SK-N-SH treated with all-trans-retinoic acid at 6 μM for 48 hours (cell line): ENCODE measurements around the gene KCNK5.

Source experiments
- ATAC-seq: fragments of 200-7000 bp; cut with Tn5 transposase; 3 replicates; pipeline ENCODE4 v1.9.1; 2020; ENCODE audit warnings: mild to moderate bottlenecking, moderate library complexity
- ARNTL ChIP-seq: fragments of 450-650 bp; formaldehyde crosslinking; IDR thresholded peaks from 2 replicates; pipeline ENCODE4 v1.5.0; 2020; ENCODE audit warnings: low read depth, mild to moderate bottlenecking, moderate library complexity, borderline replicate concordance
- BACH2 ChIP-seq: fragments of 250-450 bp; sonication (Bioruptor Pico); IDR thresholded peaks from 2 replicates; pipeline ENCODE4 v1.9.0; 2021; ENCODE audit warnings: mild to moderate bottlenecking, borderline replicate concordance
- CREB5 ChIP-seq: fragments of 250-450 bp; sonication (Bioruptor Pico); IDR thresholded peaks from 2 replicates; pipeline ENCODE4 v1.5.1; 2020; ENCODE audit warnings: low read depth, mild to moderate bottlenecking, moderate library complexity
- CSRNP3 ChIP-seq: fragments of 250-450 bp; sonication (Bioruptor Pico); IDR thresholded peaks from 2 replicates; pipeline ENCODE4 v1.5.1; 2021; ENCODE audit warnings: mild to moderate bottlenecking, moderate library complexity
- GLIS3 ChIP-seq: fragments of 250-450 bp; sonication (Bioruptor Pico); IDR thresholded peaks from 2 replicates; pipeline ENCODE4 v1.5.0; 2020; ENCODE audit warnings: mild to moderate bottlenecking, moderate library complexity
- ISL1 ChIP-seq: fragments of 250-450 bp; sonication (Bioruptor Pico); IDR thresholded peaks from 2 replicates; pipeline ENCODE4 v2.1.2; 2022; ENCODE audit warnings: mild to moderate bottlenecking, moderate library complexity
- OSR1 ChIP-seq: fragments of 250-450 bp; sonication (Bioruptor Pico); IDR thresholded peaks from 2 replicates; pipeline ENCODE4 v1.8.0; 2022; ENCODE audit warnings: moderate library complexity, mild to moderate bottlenecking, inconsistent platforms
- PATZ1 ChIP-seq: fragments of 250-450 bp; sonication (Bioruptor Pico); IDR thresholded peaks from 2 replicates; pipeline ENCODE4 v1.8.0; 2020; ENCODE audit warnings: mild to moderate bottlenecking, moderate library complexity, borderline replicate concordance
- POU6F1 ChIP-seq: fragments of 250-450 bp; sonication (Bioruptor Pico); IDR thresholded peaks from 2 replicates; pipeline ENCODE4 v1.8.0; 2021; ENCODE audit warnings: low read depth, mild to moderate bottlenecking, moderate library complexity, borderline replicate concordance
- PPARA ChIP-seq: fragments of 250-450 bp; sonication (Bioruptor Pico); IDR thresholded peaks from 2 replicates; pipeline ENCODE4 v1.5.0; 2020; ENCODE audit warnings: mild to moderate bottlenecking, borderline replicate concordance
- RARB ChIP-seq: fragments of 250-450 bp; sonication (Bioruptor Pico); IDR thresholded peaks from 2 replicates; pipeline ENCODE4 v1.8.0; 2021; ENCODE audit warnings: mild to moderate bottlenecking, moderate library complexity
- SNAI2 ChIP-seq: fragments of 250-450 bp; sonication (Bioruptor Pico); IDR thresholded peaks from 2 replicates; pipeline ENCODE4 v1.5.0; 2020; ENCODE audit warnings: mild to moderate bottlenecking, moderate library complexity
- TCF4 ChIP-seq: fragments of 250-450 bp; sonication (Bioruptor Pico); IDR thresholded peaks from 2 replicates; pipeline ENCODE4 v1.8.0; 2021; ENCODE audit warnings: mild to moderate bottlenecking, moderate library complexity, borderline replicate concordance
- ZC3H10 ChIP-seq: fragments of 250-450 bp; sonication (Bioruptor Pico); IDR thresholded peaks from 2 replicates; pipeline ENCODE4 v1.5.1; 2021; ENCODE audit warnings: mild to moderate bottlenecking, moderate library complexity
- ZNF8 ChIP-seq: fragments of 450-650 bp; formaldehyde crosslinking; IDR thresholded peaks from 2 replicates; pipeline ENCODE4 v1.5.0; 2020; ENCODE audit warnings: mild to moderate bottlenecking, moderate library complexity

Gene KCNK5

GRCh38 chr6:39209911-39210310, 19.4 kb downstream of the KCNK5 start (continued):
- no peak for TF ChIP-seq PPARA (CRISPR knock-in tag)
- TF ChIP-seq CSRNP3 (CRISPR knock-in tag) = no peak
- TF ChIP-seq POU6F1 (CRISPR knock-in tag) = no peak
- no peak for TF ChIP-seq ARNTL
- TF ChIP-seq SNAI2 (CRISPR knock-in tag) = no peak

- TF ChIP-seq PATZ1 (CRISPR knock-in tag) (no peak), BACH2 (CRISPR knock-in tag) (no peak), OSR1 (CRISPR knock-in tag) (no peak), ISL1 (CRISPR knock-in tag) (no peak), TCF4 (CRISPR knock-in tag) (no peak), CREB5 (CRISPR knock-in tag) (no peak), RARB (no peak), ARNTL (no peak), ZNF8 (CRISPR knock-in tag) (no peak)
- no peak for ATAC-seq
Observed at GRCh38 chr6:39209360-39209811, 19.9 kb downstream of the KCNK5 start.

- no peak for ATAC-seq
- no peak for TF ChIP-seq ZC3H10 (CRISPR knock-in tag)
Observed at GRCh38 chr6:39208223-39208739, 21.0 kb downstream of the KCNK5 start.

GRCh38 chr6:39207416-39208222, 21.7 kb downstream of the KCNK5 start:
- ATAC-seq = no peak
- TF ChIP-seq CSRNP3 (CRISPR knock-in tag) = no peak
- no peak for TF ChIP-seq GLIS3 (CRISPR knock-in tag)
- no peak for TF ChIP-seq ZC3H10 (CRISPR knock-in tag)
- TF ChIP-seq CREB5 (CRISPR knock-in tag) = no peak
- no peak for TF ChIP-seq BACH2 (CRISPR knock-in tag)
- TF ChIP-seq, all 23 proteins: peak for 0
